CD4-positive, alpha-beta memory T cell (primary cell): ENCODE data around the gene SPRYD3. TPM values are rescaled to one million over a fixed set of nuclear protein-coding genes. Genes with fewer than 3 reads are reported as not detected.

ENCODE experiments used
- CTCF ChIA-PET: fragments of 350-600 bp; sonication (Branson Sonifier 250); formaldehyde crosslinking; loops from one replicate; lab custom pipeline; 2021; ENCODE audit warnings: inconsistent platforms; ENCODE audit not compliant: partially characterized antibody; lab: Charles Lee
- POLR2A ChIA-PET: fragments of 350-600 bp; sonication (Branson Sonifier 250); formaldehyde crosslinking; loops from one replicate; lab custom pipeline; 2021; ENCODE audit not compliant: partially characterized antibody; lab: Charles Lee
- DNase-seq, 5 donors: peaks; one replicate each; pipeline versions ENCODE4 v3.0.0 to v3.0.0-alpha.2; 2020 to 2022; ENCODE audit warnings: mixed read lengths in 1 of 5
- H3K27ac ChIP-seq: one replicate; pipeline ENCODE4 v1.7.0; 2013; ENCODE audit warnings: low read depth, low read length
- H3K27me3 ChIP-seq: 2 replicates; pipeline ENCODE4 v1.7.0; 2013; ENCODE audit warnings: mild to moderate bottlenecking, low read length, moderate library complexity; ENCODE audit not compliant: insufficient read depth
- H3K36me3 ChIP-seq: 2 replicates; pipeline ENCODE4 v1.7.0; 2013; ENCODE audit warnings: mild to moderate bottlenecking, low read length, moderate library complexity; ENCODE audit not compliant: insufficient read depth
- H3K4me1 ChIP-seq: 2 replicates; pipeline ENCODE4 v1.7.0; 2013; ENCODE audit warnings: mild to moderate bottlenecking, low read length, moderate library complexity; ENCODE audit not compliant: insufficient read depth
- H3K4me3 ChIP-seq, 2 donors: one replicate each; pipeline ENCODE4 v1.7.0; 2013; ENCODE audit warnings: low read length in 2 of 2, mild to moderate bottlenecking in 1 of 2
- H3K9me3 ChIP-seq, 2 donors: one replicate each; pipeline ENCODE4 v1.7.0; 2013; ENCODE audit warnings: low read length in 2 of 2, control low read depth in 1 of 2; ENCODE audit not compliant: control insufficient read depth in 1 of 2
- H3K27ac Mint-ChIP-seq, 7 donors: one replicate each; pipeline ENCODE4 v1.8.0; 2020 to 2021; ENCODE audit warnings: mixed read lengths in 7 of 7, mild to moderate bottlenecking in 6 of 7, inconsistent platforms in 3 of 7, moderate library complexity in 3 of 7
- H3K27me3 Mint-ChIP-seq, 2 donors: one replicate each; pipeline ENCODE4 v1.8.0; 2020 to 2021; ENCODE audit warnings: mixed read lengths in 2 of 2
- H3K36me3 Mint-ChIP-seq, 2 donors: one replicate each; pipeline ENCODE4 v1.8.0; 2020 to 2021; ENCODE audit warnings: mixed read lengths in 2 of 2, inconsistent platforms in 1 of 2, mild to moderate bottlenecking in 1 of 2
- H3K4me1 Mint-ChIP-seq, 4 donors: one replicate each; pipeline ENCODE4 v1.8.0; 2020 to 2021; ENCODE audit warnings: mixed read lengths in 4 of 4, mild to moderate bottlenecking in 1 of 4
- H3K4me3 Mint-ChIP-seq, 8 donors: one replicate each; pipeline ENCODE4 v1.8.0; 2020 to 2021; ENCODE audit warnings: mixed read lengths in 8 of 8, mild to moderate bottlenecking in 7 of 8, moderate library complexity in 6 of 8, inconsistent platforms in 3 of 8
- H3K9me3 Mint-ChIP-seq, 8 donors: one replicate each; pipeline ENCODE4 v1.8.0; 2020 to 2021; ENCODE audit warnings: mixed read lengths in 8 of 8, mild to moderate bottlenecking in 5 of 8, inconsistent platforms in 3 of 8, moderate library complexity in 1 of 8
- intact Hi-C: fragments of 100-400 bp; cut with micrococcal nuclease; formaldehyde crosslinking; loops from one replicate; pipeline ENCODE4 v1.15.1; 2023
- polyA plus RNA-seq, 2 donors: library from polyadenylated mRNA; unstranded; fragments of 300-500 nt; fragmentation: Illumina TruSeq; gene quantifications; one replicate each; pipeline ENCODE4 v1.2.3, GENCODE V29; 2021
- total RNA-seq, 2 experiments: library from RNA; stranded (reverse); gene quantifications; one replicate each; pipeline ENCODE4 v1.2.3, GENCODE V29; 2021

Gene SPRYD3
- total and polyA plus RNA-seq, 4 experiments from 2014 or later, result 54.2 to 71.7 (median 56.8) TPM

GRCh38 chr12:53078425-53079225, 565 bp downstream of the SPRYD3 start:
- Histone ChIP-seq H3K9me3 (no peaks in the 10 kb centered on the region), H3K4me3 (peak overlapping the region; percentile 73), H3K27ac (peak overlapping the region; percentile 83), H3K36me3 (peaks cover 28% of the 10 kb centered on the region), H3K4me1 (peaks cover 29% of the 10 kb centered on the region), H3K27me3 (no peaks in the 10 kb centered on the region)
- peak in 2 of 5 donors; percentile 63 to 76 for DNase-seq
- Mint-ChIP-seq H3K27me3 (no peaks in the 10 kb centered on the region), H3K27ac (peak overlapping the region; percentile 47 to 98 (median 93)), H3K4me1 (peaks cover 26 to 67% (median 44%) of the 10 kb centered on the region in 4 donors), H3K36me3 (peaks cover 15 to 40% of the 10 kb centered on the region in 2 donors), H3K4me3 (peak overlapping the region; percentile 89 to 97 (median 94)), H3K9me3 (no peaks in the 10 kb centered on the region)
- POLR2A ChIA-PET, result interaction anchor here (0.9 to 4.6 kb wide), 27 partner anchors 7 to 430 kb away, joined by 3 to 40 read pairs (median 4); partner anchors contain the start of genes CSAD, EIF4B, IGFBP6 and ITGB7
- CTCF ChIA-PET, result interaction anchor here (0.8 to 27.0 kb wide), 8 partner anchors 9 to 210 kb away, joined by 3 to 511 read pairs (median 10); partner anchors contain the start of genes IGFBP6 and SOAT2
- intact Hi-C loops, result loop anchor here (1.0 kb wide), 2 partner anchors 21 to 102 kb away; partner anchors contain the start of genes CSAD and ZNF740

- Histone ChIP-seq H3K4me1 (peaks cover 30% of the 10 kb centered on the region), H3K4me3 (no peak overlapping the region), H3K27ac (no peak overlapping the region), H3K9me3 (no peaks in the 10 kb centered on the region), H3K27me3 (no peaks in the 10 kb centered on the region), H3K36me3 (peaks cover 37% of the 10 kb centered on the region)
- H3K9me3 Mint-ChIP-seq, result no peaks in the 10 kb centered on the region
- POLR2A ChIA-PET, result interaction anchor here (4.6 kb wide), 1 partner anchor 10 kb away, joined by 36 read pairs; no protein-coding TSS in a partner anchor
- CTCF ChIA-PET, result interaction anchor here (1.2 to 27.0 kb wide), 4 partner anchors 9 to 30 kb away, joined by 3 to 511 read pairs (median 42); partner anchors contain the start of genes IGFBP6 and SOAT2
- intact Hi-C loops, result no loop called here
- H3K36me3 Mint-ChIP-seq, result peaks cover 21 to 54% of the 10 kb centered on the region in 2 donors
- H3K27me3 Mint-ChIP-seq, result no peaks in the 10 kb centered on the region
- peaks cover 29 to 67% (median 48%) of the 10 kb centered on the region in 4 donors for H3K4me1 Mint-ChIP-seq
- H3K4me3 Mint-ChIP-seq, result peak overlapping the region in 5 of 8 donors; percentile 72 to 96 (median 94)
- no peak for DNase-seq
- peak overlapping the region in 3 of 7 donors; percentile 1 to 43 (median 4) for H3K27ac Mint-ChIP-seq
These were observed 2.2 kb downstream of the SPRYD3 start for GRCh38 chr12:53077030-53077429.

- Histone ChIP-seq H3K27me3 (no peaks in the 10 kb centered on the region), H3K4me3 (no peak overlapping the region), H3K4me1 (peaks cover 33% of the 10 kb centered on the region), H3K27ac (no peak overlapping the region), H3K9me3 (no peaks in the 10 kb centered on the region), H3K36me3 (peaks cover 41% of the 10 kb centered on the region)
- Mint-ChIP-seq H3K36me3 (peaks cover 25 to 58% of the 10 kb centered on the region in 2 donors), H3K9me3 (no peaks in the 10 kb centered on the region), H3K4me3 (no peak overlapping the region), H3K4me1 (peaks cover 29 to 67% (median 49%) of the 10 kb centered on the region in 4 donors), H3K27me3 (no peaks in the 10 kb centered on the region), H3K27ac (peak overlapping the region in 2 of 7 donors; percentile 31 to 51)
- intact Hi-C loops, result no loop called here
- DNase-seq, result no peak
- POLR2A ChIA-PET, result interaction anchor here (4.6 kb wide), 1 partner anchor 10 kb away, joined by 36 read pairs; no protein-coding TSS in a partner anchor
- CTCF ChIA-PET, result interaction anchor here (0.8 to 27.0 kb wide), 4 partner anchors 8 to 20 kb away, joined by 3 to 511 read pairs (median 39); partner anchors contain the start of genes IGFBP6 and SOAT2
These were observed 2.7 kb downstream of the SPRYD3 start for GRCh38 chr12:53076461-53076860.

- no peak overlapping the region for H3K27ac ChIP-seq
- Mint-ChIP-seq H3K36me3 (peaks cover 29 to 69% of the 10 kb centered on the region in 2 donors), H3K4me1 (peaks cover 26 to 64% (median 52%) of the 10 kb centered on the region in 4 donors), H3K9me3 (no peaks in the 10 kb centered on the region), H3K27ac (peak overlapping the region in 3 of 7 donors; percentile 23 to 56 (median 53)), H3K4me3 (peak overlapping the region in 1 of 8 donors; percentile 7), H3K27me3 (no peaks in the 10 kb centered on the region)
- ChIA-PET CTCF (interaction anchor here (7.3 to 27.0 kb wide), 2 partner anchors 9 to 22 kb away, joined by 74 to 511 read pairs; partner anchors contain the start of genes IGFBP6 and SOAT2), POLR2A (interaction anchor here (1.6 kb wide), 1 partner anchor 9 kb away, joined by 4 read pairs; no protein-coding TSS in a partner anchor)
- H3K9me3 ChIP-seq, result no peaks in the 10 kb centered on the region
- peaks cover 32% of the 10 kb centered on the region for H3K4me1 ChIP-seq
- no peaks in the 10 kb centered on the region for H3K27me3 ChIP-seq
- peaks cover 55% of the 10 kb centered on the region for H3K36me3 ChIP-seq
- intact Hi-C loops, result no loop called here
- no peak for DNase-seq
- no peak overlapping the region for H3K4me3 ChIP-seq
These were observed 4.2 kb downstream of the SPRYD3 start for GRCh38 chr12:53074999-53075370.

GRCh38 chr12:53074283-53074998, 4.7 kb downstream of the SPRYD3 start:
- Mint-ChIP-seq H3K27me3 (no peaks in the 10 kb centered on the region), H3K27ac (no peak overlapping the region), H3K9me3 (no peaks in the 10 kb centered on the region), H3K36me3 (peaks cover 29 to 74% of the 10 kb centered on the region in 2 donors), H3K4me3 (no peak overlapping the region), H3K4me1 (peaks cover 23 to 60% (median 47%) of the 10 kb centered on the region in 4 donors)
- CTCF ChIA-PET, result interaction anchor here (1.3 to 27.0 kb wide), 3 partner anchors 9 to 22 kb away, joined by 3 to 511 read pairs (median 74); partner anchors contain the start of genes IGFBP6 and SOAT2
- DNase-seq, result peak in 1 of 5 donors; percentile 33
- intact Hi-C loops, result no loop called here
- Histone ChIP-seq H3K4me3 (no peak overlapping the region), H3K27me3 (no peaks in the 10 kb centered on the region), H3K4me1 (peaks cover 29% of the 10 kb centered on the region), H3K36me3 (peaks cover 59% of the 10 kb centered on the region), H3K9me3 (no peaks in the 10 kb centered on the region), H3K27ac (no peak overlapping the region)
- POLR2A ChIA-PET, result interaction anchor here (0.6 to 1.6 kb wide), 2 partner anchors 9 to 424 kb away, joined by 3 to 4 read pairs; no protein-coding TSS in a partner anchor

GRCh38 chr12:53073881-53074280, 5.3 kb downstream of the SPRYD3 start:
- Mint-ChIP-seq H3K36me3 (peaks cover 29 to 76% of the 10 kb centered on the region in 2 donors), H3K4me1 (peaks cover 22 to 59% (median 44%) of the 10 kb centered on the region in 4 donors), H3K27ac (no peak overlapping the region), H3K9me3 (no peaks in the 10 kb centered on the region), H3K27me3 (no peaks in the 10 kb centered on the region), H3K4me3 (no peak overlapping the region)
- intact Hi-C loops, result no loop called here
- ChIA-PET CTCF (interaction anchor here (0.7 to 27.0 kb wide), 3 partner anchors 8 to 35 kb away, joined by 3 to 511 read pairs (median 4); partner anchors contain the start of genes IGFBP6 and SOAT2), POLR2A (interaction anchor here (0.6 to 0.7 kb wide), 2 partner anchors 12 to 425 kb away, joined by 3 read pairs; no protein-coding TSS in a partner anchor)
- peaks cover 63% of the 10 kb centered on the region for H3K36me3 ChIP-seq
- H3K27me3 ChIP-seq, result no peaks in the 10 kb centered on the region
- no peak overlapping the region for H3K27ac ChIP-seq
- H3K4me1 ChIP-seq, result peaks cover 29% of the 10 kb centered on the region
- DNase-seq, result no peak
- H3K4me3 ChIP-seq, result no peak overlapping the region
- H3K9me3 ChIP-seq, result no peaks in the 10 kb centered on the region
